B cell (primary cell): ENCODE results near the gene VPREB1. TPM values are rescaled to one million over a fixed set of nuclear protein-coding genes. Genes with fewer than 3 reads are reported as not detected.

ENCODE experiments used
- ATAC-seq: fragments of 200-7000 bp; cut with Tn5 transposase; one replicate; pipeline ENCODE4 v1.10.0; 2021; ENCODE audit warnings: low read depth, mild to moderate bottlenecking, moderate number of reproducible peaks, moderate library complexity
- CTCF ChIA-PET: fragments of 350-600 bp; sonication (Branson Sonifier 250); formaldehyde crosslinking; loops from one replicate; lab custom pipeline; 2021; ENCODE audit warnings: antibody characterized with exemption, inconsistent platforms; lab: Charles Lee
- POLR2A ChIA-PET: fragments of 350-600 bp; sonication (Branson Sonifier 250); formaldehyde crosslinking; loops from one replicate; lab custom pipeline; 2021; ENCODE audit warnings: antibody characterized with exemption; lab: Charles Lee
- DNase-seq: peaks from one replicate; pipeline ENCODE4 v3.0.0; 2013
- H2AFZ ChIP-seq: 2 replicates; pipeline ENCODE4 v1.6.1; 2012; ENCODE audit warnings: mild to moderate bottlenecking, low read depth, low read length; ENCODE audit not compliant: insufficient read depth, poor library complexity, severe bottlenecking
- H3K27ac ChIP-seq, 2 donors: 1 replicate in 1 of 2; 2 replicates in 1 of 2; pipeline ENCODE4 v1.5.1; 2012 to 2013; ENCODE audit warnings: low read length in 2 of 2, mild to moderate bottlenecking in 2 of 2, moderate library complexity in 1 of 2
- H3K27me3 ChIP-seq, 4 experiments: fragments of 200-600 bp in 1 of 4; sonication (generic) in 1 of 4; replicated peaks in 1 of 4; 1 replicate in 2 of 4; 2 replicates in 2 of 4; pipeline versions ENCODE4 v1.6.1 to v1.7.0; 2013 to 2016; ENCODE audit warnings: low read length in 3 of 4, mild to moderate bottlenecking in 2 of 4, mixed read lengths in 1 of 4, moderate library complexity in 1 of 4; ENCODE audit not compliant: insufficient read depth in 4 of 4, control insufficient read depth in 3 of 4; ENCODE audit errors: control extremely low read depth in 1 of 4
- H3K36me3 ChIP-seq, 2 experiments: replicated peaks in 1 of 2; 1 replicate in 1 of 2; 2 replicates in 1 of 2; pipeline versions ENCODE4 v1.6.1 to v1.7.1; 2013; ENCODE audit warnings: low read length in 1 of 2; ENCODE audit not compliant: insufficient read depth in 2 of 2, control insufficient read depth in 1 of 2; ENCODE audit errors: control extremely low read depth in 1 of 2, extremely low read depth in 1 of 2
- H3K4me1 ChIP-seq, 2 donors: fragments of 200-600 bp in 1 of 2; sonication (generic) in 1 of 2; 1 replicate in 1 of 2; 2 replicates in 1 of 2; pipeline versions ENCODE4 v1.5.1 to v1.6.1; 2013 to 2017; ENCODE audit warnings: low read length in 2 of 2; ENCODE audit not compliant: control insufficient read depth in 2 of 2, insufficient read depth in 2 of 2
- H3K4me2 ChIP-seq: replicated peaks from 2 replicates; pipeline ENCODE3; 2012; ENCODE audit warnings: mild to moderate bottlenecking, low read depth, low read length; ENCODE audit not compliant: poor library complexity, severe bottlenecking
- H3K4me3 ChIP-seq, 5 experiments: fragments of 200-600 bp in 1 of 5; sonication (generic) in 1 of 5; 1 replicate in 3 of 5; 2 replicates in 2 of 5; pipeline versions ENCODE4 v1.5.1 to v1.7.0; 2011 to 2016; ENCODE audit warnings: low read length in 4 of 5, mild to moderate bottlenecking in 4 of 5, low read depth in 2 of 5, control low read depth in 1 of 5, moderate library complexity in 1 of 5; ENCODE audit not compliant: insufficient read depth in 1 of 5; ENCODE audit errors: control extremely low read depth in 1 of 5, extremely low read depth in 1 of 5
- H3K79me2 ChIP-seq: fragments of 200-600 bp; sonication (generic); one replicate; pipeline ENCODE4 v1.6.0; 2016; ENCODE audit warnings: low read length; ENCODE audit not compliant: control insufficient read depth, insufficient read depth
- H3K9ac ChIP-seq: fragments of 200-600 bp; sonication (generic); 2 replicates; pipeline ENCODE4 v1.6.1; 2017; ENCODE audit warnings: mild to moderate bottlenecking, low read length, moderate library complexity
- H3K9me3 ChIP-seq, 3 donors: one replicate each; pipeline versions ENCODE4 v1.6.1 to v1.7.1; 2013; ENCODE audit warnings: low read length in 2 of 3; ENCODE audit not compliant: control insufficient read depth in 2 of 3, insufficient read depth in 1 of 3; ENCODE audit errors: control extremely low read depth in 1 of 3
- H4K20me1 ChIP-seq: 2 replicates; pipeline ENCODE4 v1.6.0; 2012; ENCODE audit warnings: mild to moderate bottlenecking, low read length; ENCODE audit not compliant: insufficient read depth, control insufficient read depth, poor library complexity, severe bottlenecking
- H3K27ac Mint-ChIP-seq: one replicate; pipeline ENCODE4 v1.8.0; 2021; ENCODE audit warnings: mixed read lengths
- H3K27me3 Mint-ChIP-seq: one replicate; pipeline ENCODE4 v1.8.0; 2021; ENCODE audit warnings: mixed read lengths
- H3K4me1 Mint-ChIP-seq: one replicate; pipeline ENCODE4 v1.8.0; 2021; ENCODE audit warnings: mixed read lengths
- H3K4me3 Mint-ChIP-seq: one replicate; pipeline ENCODE4 v1.8.0; 2021; ENCODE audit warnings: mixed read lengths
- H3K9me3 Mint-ChIP-seq: one replicate; pipeline ENCODE4 v1.8.0; 2022; ENCODE audit warnings: mixed read lengths; ENCODE audit not compliant: insufficient read depth
- CTCF ChIP-seq: fragments of 200-600 bp; IDR thresholded peaks from one replicate; pipeline ENCODE4 v1.8.0; 2022; ENCODE audit warnings: antibody characterized with exemption, mild to moderate bottlenecking
- EZH2 ChIP-seq: IDR thresholded peaks from 2 replicates; pipeline ENCODE4 v1.6.1; 2012; ENCODE audit warnings: borderline replicate concordance, low read depth, mild to moderate bottlenecking, moderate library complexity, low read length; ENCODE audit not compliant: insufficient read depth, poor library complexity, severe bottlenecking
- WGBS: methylation state at CpG from one replicate; pipeline ENCODE4 v1.1.5; 2013; ENCODE audit warnings: missing lambda C conversion rate; ENCODE audit not compliant: insufficient coverage; 5-methylcytosine and 5-hydroxymethylcytosine counted together
- intact Hi-C: fragments of 100-400 bp; cut with micrococcal nuclease; formaldehyde crosslinking; loops from one replicate; pipeline ENCODE4 v1.10.0; 2022
- polyA plus RNA-seq: library from polyadenylated mRNA; depleted of rRNA; stranded (reverse); fragments of >200 nt; gene quantifications from 2 replicates; pipeline ENCODE4 v1.2.3, GENCODE V29; 2012
- total RNA-seq, 2 donors: library from RNA; stranded (reverse); fragments of 120-200 nt in 1 of 2; gene quantifications; 1 replicate in 1 of 2; 2 replicates in 1 of 2; pipeline versions ENCODE4 v1.2.3 to v1.2.4, GENCODE V29; 2013 to 2022

VPREB1 gene
- total and polyA plus RNA-seq, 2 donors (not counting 1 experiment from before 2014, with no cell fraction given) = 1.2 TPM; not detected in 1

DNA sequence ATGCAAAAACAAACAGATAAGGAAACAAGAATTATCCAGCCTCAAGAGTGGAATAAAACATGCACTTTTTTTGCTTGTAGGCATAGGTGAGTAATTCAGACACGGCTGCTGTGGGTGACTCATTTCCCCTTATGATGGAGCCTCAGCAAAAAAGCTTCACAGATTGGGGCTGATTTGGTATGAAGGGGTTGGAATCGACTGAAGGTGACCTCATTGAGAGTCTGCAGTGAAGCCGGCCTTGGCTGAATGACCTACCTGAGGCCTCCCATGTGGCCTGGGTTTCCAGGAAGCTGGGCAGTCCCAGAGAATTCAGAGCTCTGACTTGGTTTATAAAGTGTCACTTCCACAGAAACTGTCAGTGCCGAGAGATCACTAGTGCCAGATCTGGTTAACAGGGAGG, 34.2 kb upstream of the VPREB1 start:
- Histone ChIP-seq H3K4me1 (peaks cover 63 to 71% of the 10 kb centered on the region in 2 donors), H3K79me2 (no peaks in the 10 kb centered on the region), H4K20me1 (no peaks in the 10 kb centered on the region), H2AFZ (no peak overlapping the region), H3K27me3 (no peaks in the 10 kb centered on the region), H3K9ac (no peak overlapping the region), H3K4me2 (peak overlapping the region; percentile 15), H3K36me3 (no peaks in the 10 kb centered on the region), H3K4me3 (no peak overlapping the region), H3K27ac (no peak overlapping the region), H3K9me3 (no peaks in the 10 kb centered on the region)
- ChIA-PET POLR2A (no interaction called here), CTCF (interaction anchor here (1.0 to 8.8 kb wide), 9 partner anchors 12 to 746 kb away, joined by 3 to 111 read pairs (median 6); no protein-coding TSS in a partner anchor)
- DNase-seq = no peak
- WGBS = 32% methylated on average over 3 of the region's 4 CpGs
- intact Hi-C loops = no loop called here
- peak; percentile 47 for ATAC-seq
- H3K4me1 Mint-ChIP-seq = peaks cover 73% of the 10 kb centered on the region
- no peak overlapping the region for H3K4me3 Mint-ChIP-seq
- H3K27ac Mint-ChIP-seq = peak overlapping the region; percentile 87
- no peaks in the 10 kb centered on the region for H3K9me3 Mint-ChIP-seq
- no peaks in the 10 kb centered on the region for H3K27me3 Mint-ChIP-seq
- TF ChIP-seq EZH2 = no peak
- no peak for TF ChIP-seq CTCF

DNA sequence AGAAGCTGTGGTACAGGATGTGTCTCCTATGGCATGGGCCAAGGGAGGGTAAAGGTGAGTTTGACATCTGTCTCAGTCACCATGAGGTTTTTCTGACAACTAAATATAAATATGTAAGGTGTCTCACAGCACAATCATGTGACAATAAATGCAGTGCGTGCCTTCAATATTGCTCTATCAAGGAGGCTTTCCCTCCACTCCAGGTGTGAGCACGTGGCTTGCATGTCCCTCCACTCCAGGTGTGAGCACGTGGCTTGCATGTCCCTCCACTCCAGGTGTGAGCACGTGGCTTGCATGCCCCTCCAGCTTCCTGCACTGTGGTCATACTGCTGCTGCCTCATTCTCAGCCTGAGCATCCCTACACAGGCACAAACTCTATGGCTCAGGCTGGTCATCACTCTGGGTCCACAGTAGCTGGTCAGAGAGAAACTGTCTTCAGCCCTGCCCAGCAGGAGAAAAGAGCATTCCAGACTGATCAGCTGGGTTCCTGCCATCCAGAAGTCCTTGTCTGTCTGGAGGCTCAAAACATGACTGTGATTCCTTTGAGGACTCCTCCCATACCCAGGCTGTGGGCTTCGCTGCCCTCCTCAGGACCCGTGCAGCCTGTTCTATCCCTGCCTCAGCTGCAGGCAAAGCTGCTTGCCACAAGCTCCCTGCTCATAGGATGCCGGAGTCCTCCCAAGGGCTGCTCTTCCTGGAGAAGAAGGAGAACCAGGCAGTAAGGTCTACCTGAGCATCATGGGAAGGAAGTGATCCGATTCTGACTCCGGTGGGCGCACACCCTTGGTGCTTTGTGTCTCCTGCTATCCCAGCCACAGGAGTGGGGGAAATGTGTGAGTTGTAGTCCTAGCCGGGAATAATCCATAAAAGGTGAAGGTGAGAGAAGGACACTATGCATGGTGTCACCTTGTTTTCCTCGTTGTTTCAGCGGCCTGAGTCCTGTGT, 33.4 kb upstream of the VPREB1 start:
- ATAC-seq = no peak
- no peak for DNase-seq
- no peaks in the 10 kb centered on the region for H3K79me2 ChIP-seq
- no peak overlapping the region for H3K27ac ChIP-seq
- H3K4me3 ChIP-seq = no peak overlapping the region
- H3K9ac ChIP-seq = no peak overlapping the region
- CTCF ChIA-PET = interaction anchor here (1.0 to 8.8 kb wide), 8 partner anchors 13 to 745 kb away, joined by 3 to 111 read pairs (median 6); no protein-coding TSS in a partner anchor
- POLR2A ChIA-PET = interaction anchor here (0.6 kb wide), 1 partner anchor 742 kb away, joined by 4 read pairs; no protein-coding TSS in a partner anchor
- H3K4me1 Mint-ChIP-seq = peaks cover 73% of the 10 kb centered on the region
- no peaks in the 10 kb centered on the region for H4K20me1 ChIP-seq
- peaks cover 63 to 71% of the 10 kb centered on the region in 2 donors for H3K4me1 ChIP-seq
- H3K36me3 ChIP-seq = no peaks in the 10 kb centered on the region
- H3K27me3 Mint-ChIP-seq = no peaks in the 10 kb centered on the region
- H3K4me2 ChIP-seq = no peak overlapping the region
- no peaks in the 10 kb centered on the region for H3K9me3 ChIP-seq
- H3K9me3 Mint-ChIP-seq = no peaks in the 10 kb centered on the region
- H3K4me3 Mint-ChIP-seq = no peak overlapping the region
- TF ChIP-seq CTCF (no peak), EZH2 (no peak)
- intact Hi-C loops = no loop called here
- 75% methylated on average over 12 of the region's 13 CpGs for WGBS
- H3K27ac Mint-ChIP-seq = peak overlapping the region; percentile 65
- H2AFZ ChIP-seq = no peak overlapping the region
- no peaks in the 10 kb centered on the region for H3K27me3 ChIP-seq
